Body of pancreas (tissue), 4 donors: ENCODE results near the gene CRIM1.

Source experiments
- CTCF ChIP-seq, 7 experiments: fragments of 450-650 bp in 4 of 7; fragments of 200-600 bp in 3 of 7; sonication (generic) in 3 of 7; IDR thresholded peaks; one replicate each; pipeline ENCODE4 v1.5.1; 2016 to 2019; ENCODE audit warnings: antibody characterized with exemption in 7 of 7
- POLR2A ChIP-seq, 3 donors: fragments of 450-650 bp; IDR thresholded peaks; one replicate each; pipeline ENCODE4 v1.6.1; 2016; ENCODE audit warnings: antibody characterized with exemption in 3 of 3, mild to moderate bottlenecking in 2 of 3

GRCh38 chr2:36388472-36388871, 32.9 kb downstream of the CRIM1 start:
- TF ChIP-seq CTCF (IDR thresholded peaks at IDR 0.05) = no peak
- no peak for TF ChIP-seq POLR2A (IDR thresholded peaks at IDR 0.05)
